Suprapubic skin (tissue), 4 donors: ENCODE measurements around the gene SFRP4. TPM values are rescaled to one million over a fixed set of nuclear protein-coding genes. Genes with fewer than 3 reads are reported as not detected.

Experiments used
- DNase-seq, 2 donors: peaks; one replicate each; pipeline ENCODE4 v3.0.0-alpha.2; 2019; ENCODE audit warnings: low spot score in 2 of 2
- H3K27ac ChIP-seq: fragments of 200-600 bp; sonication (generic); one replicate; pipeline ENCODE4 v1.5.1; 2019
- H3K27me3 ChIP-seq: fragments of 200-600 bp; sonication (generic); one replicate; pipeline ENCODE4 v1.5.1; 2019
- H3K36me3 ChIP-seq: fragments of 200-600 bp; sonication (generic); one replicate; pipeline ENCODE4 v1.5.1; 2019
- H3K4me1 ChIP-seq: fragments of 200-600 bp; sonication (generic); one replicate; pipeline ENCODE4 v1.5.1; 2019
- H3K4me3 ChIP-seq: fragments of 200-600 bp; sonication (generic); one replicate; pipeline ENCODE4 v1.5.1; 2019; ENCODE audit warnings: mild to moderate bottlenecking
- H3K9me3 ChIP-seq: fragments of 200-600 bp; sonication (generic); one replicate; pipeline ENCODE4 v1.5.1; 2019
- CTCF ChIP-seq, 2 donors: fragments of 200-600 bp in 1 of 2; fragments of 450-650 bp in 1 of 2; sonication (generic) in 1 of 2; IDR thresholded peaks; one replicate each; pipeline ENCODE4 v1.5.1; 2016 to 2019; ENCODE audit warnings: antibody characterized with exemption in 2 of 2, mild to moderate bottlenecking in 1 of 2, moderate library complexity in 1 of 2
- EP300 ChIP-seq: sonication (generic); formaldehyde crosslinking; IDR thresholded peaks from one replicate; pipeline ENCODE4 v1.6.1; 2017; ENCODE audit warnings: antibody characterized with exemption
- POLR2A ChIP-seq, 2 donors: fragments of 450-650 bp; IDR thresholded peaks; one replicate each; pipeline ENCODE4 v1.6.1; 2017; ENCODE audit warnings: antibody characterized with exemption in 2 of 2, mild to moderate bottlenecking in 2 of 2, moderate library complexity in 2 of 2
- POLR2AphosphoS5 ChIP-seq, 3 donors: sonication (generic); formaldehyde crosslinking; IDR thresholded peaks; one replicate each; pipeline ENCODE4 v1.6.1; 2017; ENCODE audit warnings: antibody characterized with exemption in 3 of 3
- WGBS: methylation state at CpG from one replicate; pipeline ENCODE4 v1.1.5; 2018; 5-methylcytosine and 5-hydroxymethylcytosine counted together
- total RNA-seq, 4 donors: library from RNA; depleted of rRNA; stranded (reverse); fragments of >200 nt; gene quantifications; one replicate each; pipeline ENCODE4 v1.1.0, GENCODE V29; 2016

The SFRP4 gene
- total RNA-seq, 4 donors from 2014 or later: 0.17 to 0.68 (median 0.34) TPM; not detected in 1

DNA sequence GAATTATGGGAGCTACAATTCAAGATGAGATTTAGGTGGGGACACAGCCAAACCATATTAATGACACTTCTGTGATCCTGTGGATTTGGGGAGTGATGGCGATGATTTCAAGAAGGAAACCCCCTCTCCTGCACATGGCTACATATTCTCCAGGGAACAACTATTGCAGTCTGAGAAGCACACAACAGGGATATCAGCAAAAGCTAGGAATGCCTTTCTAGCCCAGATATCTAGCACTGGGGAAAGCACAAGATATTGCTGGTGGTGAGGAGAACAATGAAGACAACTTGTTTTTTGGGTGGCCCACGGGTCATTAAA is 28.1 kb upstream of the SFRP4 start:
- H3K27me3 ChIP-seq: no peaks in the 10 kb centered on the region
- DNase-seq: no peak
- 67% methylated on average over 2 of the region's 2 CpGs for WGBS
- H3K4me1 ChIP-seq: no peaks in the 10 kb centered on the region
- H3K27ac ChIP-seq: no peak overlapping the region
- H3K36me3 ChIP-seq: no peaks in the 10 kb centered on the region
- no peak overlapping the region for H3K4me3 ChIP-seq
- no peaks in the 10 kb centered on the region for H3K9me3 ChIP-seq
- TF ChIP-seq CTCF (IDR thresholded peaks at IDR 0.05): no peak
- no peak for TF ChIP-seq POLR2AphosphoS5 (IDR thresholded peaks at IDR 0.05)
- no peak for TF ChIP-seq EP300
- TF ChIP-seq POLR2A (IDR thresholded peaks at IDR 0.05): no peak

DNA sequence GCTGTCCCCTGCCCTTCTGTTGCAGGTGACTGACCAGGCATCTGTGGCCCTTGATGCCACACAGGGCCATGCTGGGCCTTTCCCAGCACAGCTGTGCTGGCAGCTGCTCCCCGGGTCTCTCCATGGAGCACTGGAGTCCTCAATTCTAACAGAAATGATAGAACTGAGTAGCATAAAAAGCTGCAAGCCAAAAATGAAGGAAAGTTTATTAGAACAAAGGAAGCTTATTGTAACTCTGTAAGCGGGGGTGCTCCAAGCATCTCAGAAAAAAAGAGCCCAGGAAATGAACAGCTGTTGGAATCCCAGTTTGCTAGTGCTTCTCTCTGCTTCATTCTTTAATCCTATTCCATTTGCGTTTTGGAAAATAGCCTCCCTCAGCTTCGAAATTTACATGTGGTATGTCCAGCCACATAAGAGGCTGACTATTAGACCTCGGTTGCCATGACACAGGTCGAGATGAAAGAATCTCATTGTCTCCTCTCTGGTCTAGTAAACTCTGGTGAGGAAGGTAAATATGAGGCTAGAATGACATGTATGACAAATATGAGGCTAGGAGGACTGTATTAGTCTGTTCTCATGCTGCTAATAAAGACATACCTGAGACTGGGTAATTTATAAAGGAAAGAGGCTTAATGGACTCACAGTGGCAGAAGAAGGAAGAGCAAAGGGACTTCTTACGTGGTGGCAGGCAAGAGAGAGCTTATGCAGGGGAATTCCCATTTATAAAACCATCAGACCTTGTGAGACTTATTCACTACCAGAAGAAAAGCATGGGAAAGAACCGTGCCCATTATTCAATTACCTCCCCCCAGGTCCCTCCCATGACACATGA is 27.5 kb upstream of the SFRP4 start:
- TF ChIP-seq EP300 (no peak), CTCF (IDR thresholded peaks at IDR 0.05) (no peak), POLR2AphosphoS5 (IDR thresholded peaks at IDR 0.05) (no peak), POLR2A (IDR thresholded peaks at IDR 0.05) (no peak)
- no peak for DNase-seq
- Histone ChIP-seq H3K36me3 (no peaks in the 10 kb centered on the region), H3K27ac (peak overlapping the region; percentile 45), H3K9me3 (no peaks in the 10 kb centered on the region), H3K27me3 (no peaks in the 10 kb centered on the region), H3K4me1 (no peaks in the 10 kb centered on the region), H3K4me3 (no peak overlapping the region)
- WGBS: 69% methylated on average over 8 of the region's 8 CpGs

DNA sequence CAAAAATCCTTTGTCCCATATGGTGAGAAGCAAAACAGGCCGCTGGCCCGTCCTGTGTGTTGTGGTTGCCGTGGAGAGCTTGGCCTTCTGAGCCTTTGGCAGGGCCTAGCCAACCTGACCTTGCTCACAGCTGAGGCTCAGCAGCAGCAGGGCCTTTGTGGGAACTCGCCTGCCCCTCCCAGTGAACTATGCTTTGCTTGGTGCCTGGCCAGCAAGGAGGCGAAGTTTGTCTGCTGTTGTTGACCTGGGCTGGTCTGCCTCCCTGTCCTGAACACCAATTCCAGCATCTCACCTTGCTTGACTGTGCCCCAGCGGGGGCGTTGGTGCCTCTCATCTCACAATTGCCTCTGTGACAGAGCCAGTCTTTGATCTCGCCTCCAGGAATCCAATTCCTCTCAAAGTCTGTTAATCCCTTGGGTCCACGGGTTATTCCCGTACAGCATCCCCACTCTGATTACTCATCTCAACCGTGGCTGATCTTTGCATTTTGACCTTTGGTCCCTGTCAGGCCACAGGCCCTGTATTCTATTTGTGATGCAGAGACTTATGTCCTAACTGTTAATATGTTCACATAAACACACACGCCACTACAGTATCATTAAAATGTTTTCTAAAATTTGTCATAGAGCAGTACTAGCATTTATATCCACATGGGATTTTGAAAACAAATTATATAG is 26.5 kb upstream of the SFRP4 start:
- WGBS: 63% methylated on average over 12 of the region's 12 CpGs
- Histone ChIP-seq H3K27ac (peak overlapping the region; percentile 45), H3K4me3 (no peak overlapping the region), H3K27me3 (no peaks in the 10 kb centered on the region), H3K4me1 (no peaks in the 10 kb centered on the region), H3K36me3 (no peaks in the 10 kb centered on the region), H3K9me3 (no peaks in the 10 kb centered on the region)
- TF ChIP-seq EP300: no peak
- no peak for DNase-seq

DNA sequence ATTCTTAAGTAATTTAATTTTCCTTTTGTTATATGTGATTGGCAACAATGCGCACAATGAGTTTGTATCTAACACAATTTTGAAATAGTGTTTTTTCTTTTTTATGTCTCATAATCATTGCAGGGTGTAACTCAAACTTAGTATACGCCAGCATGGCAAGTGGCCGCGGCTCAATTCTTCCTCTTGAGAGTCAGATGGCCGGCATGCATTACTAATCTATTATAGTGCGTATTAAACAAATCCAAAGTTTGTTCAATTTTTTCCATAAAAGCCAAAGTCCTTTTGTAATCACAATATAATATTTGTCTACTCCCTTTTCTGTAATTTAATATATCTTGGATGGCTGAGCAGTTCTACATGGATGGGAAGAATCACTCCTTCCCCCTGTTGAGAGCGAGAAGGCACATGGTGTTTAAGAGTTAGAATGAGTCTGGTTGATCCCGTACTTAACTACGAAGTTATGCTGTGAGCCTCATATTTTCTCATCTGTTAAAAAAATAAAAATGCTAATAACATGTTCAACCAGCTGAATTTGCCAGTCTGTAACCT is 16.5 kb upstream of the SFRP4 start:
- TF ChIP-seq POLR2A (IDR thresholded peaks at IDR 0.05) (no peak), CTCF (IDR thresholded peaks at IDR 0.05) (no peak), POLR2AphosphoS5 (IDR thresholded peaks at IDR 0.05) (no peak), EP300 (no peak)
- DNase-seq: no peak
- Histone ChIP-seq H3K4me3 (no peak overlapping the region), H3K27me3 (no peaks in the 10 kb centered on the region), H3K36me3 (no peaks in the 10 kb centered on the region), H3K9me3 (peaks cover 3% of the 10 kb centered on the region), H3K4me1 (no peaks in the 10 kb centered on the region), H3K27ac (no peak overlapping the region)
- 96% methylated on average over 9 of the region's 9 CpGs for WGBS

- Histone ChIP-seq H3K4me1 (no peaks in the 10 kb centered on the region), H3K4me3 (no peak overlapping the region), H3K27ac (no peak overlapping the region), H3K9me3 (peaks cover 3% of the 10 kb centered on the region), H3K27me3 (no peaks in the 10 kb centered on the region), H3K36me3 (no peaks in the 10 kb centered on the region)
- DNase-seq: no peak
- 89% methylated on average over 2 of the region's 2 CpGs for WGBS
- no peak for TF ChIP-seq POLR2AphosphoS5 (IDR thresholded peaks at IDR 0.05)
- no peak for TF ChIP-seq EP300
- TF ChIP-seq POLR2A (IDR thresholded peaks at IDR 0.05): no peak
- TF ChIP-seq CTCF (IDR thresholded peaks at IDR 0.05): no peak
These were observed 15.9 kb upstream of the SFRP4 start for GRCh38 chr7:37932543-37932942.
